ENCODE results near the gene RASGRF2.
"Not testable (repeated sequence)": the region's sequence is repeated elsewhere in the genome, so short reads cannot be mapped to it uniquely, and the experiment has no call there.

DNA sequence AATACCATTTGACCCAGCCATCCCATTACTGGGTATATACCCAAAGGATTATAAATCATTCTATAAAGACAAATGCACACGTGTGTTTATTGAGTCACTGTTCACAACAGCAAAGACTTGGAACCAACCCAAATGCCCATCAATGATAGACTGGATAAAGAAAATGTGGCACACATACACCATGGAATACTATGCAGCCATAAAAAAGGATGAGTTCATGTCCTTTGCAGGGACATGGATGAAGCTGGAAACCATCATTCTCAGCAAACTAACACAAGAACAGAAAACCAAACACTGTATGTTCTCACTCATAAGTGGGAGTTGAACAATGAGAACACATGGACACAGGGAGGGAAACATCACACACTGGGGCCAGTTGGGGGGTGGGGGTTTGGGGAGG, 302.6 kb downstream of the RASGRF2 start:
- TF ChIP-seq, protein P1, sequence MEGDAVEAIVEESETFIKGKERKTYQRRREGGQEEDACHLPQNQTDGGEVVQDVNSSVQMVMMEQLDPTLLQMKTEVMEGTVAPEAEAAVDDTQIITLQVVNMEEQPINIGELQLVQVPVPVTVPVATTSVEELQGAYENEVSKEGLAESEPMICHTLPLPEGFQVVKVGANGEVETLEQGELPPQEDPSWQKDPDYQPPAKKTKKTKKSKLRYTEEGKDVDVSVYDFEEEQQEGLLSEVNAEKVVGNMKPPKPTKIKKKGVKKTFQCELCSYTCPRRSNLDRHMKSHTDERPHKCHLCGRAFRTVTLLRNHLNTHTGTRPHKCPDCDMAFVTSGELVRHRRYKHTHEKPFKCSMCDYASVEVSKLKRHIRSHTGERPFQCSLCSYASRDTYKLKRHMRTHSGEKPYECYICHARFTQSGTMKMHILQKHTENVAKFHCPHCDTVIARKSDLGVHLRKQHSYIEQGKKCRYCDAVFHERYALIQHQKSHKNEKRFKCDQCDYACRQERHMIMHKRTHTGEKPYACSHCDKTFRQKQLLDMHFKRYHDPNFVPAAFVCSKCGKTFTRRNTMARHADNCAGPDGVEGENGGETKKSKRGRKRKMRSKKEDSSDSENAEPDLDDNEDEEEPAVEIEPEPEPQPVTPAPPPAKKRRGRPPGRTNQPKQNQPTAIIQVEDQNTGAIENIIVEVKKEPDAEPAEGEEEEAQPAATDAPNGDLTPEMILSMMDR (IDR thresholded peaks at IDR 0.05) = not testable (repeated sequence)
- not testable (repeated sequence) for TF ChIP-seq POLR2A, EP300 (IDR thresholded peaks at IDR 0.05)
